SK-N-DZ (cell line): ENCODE data around the gene CENPX.

Source experiments
- DNase-seq: peaks from one replicate; pipeline ENCODE4 v3.0.0-alpha.2; 2015; ENCODE audit warnings: low spot score

The CENPX gene

DNA sequence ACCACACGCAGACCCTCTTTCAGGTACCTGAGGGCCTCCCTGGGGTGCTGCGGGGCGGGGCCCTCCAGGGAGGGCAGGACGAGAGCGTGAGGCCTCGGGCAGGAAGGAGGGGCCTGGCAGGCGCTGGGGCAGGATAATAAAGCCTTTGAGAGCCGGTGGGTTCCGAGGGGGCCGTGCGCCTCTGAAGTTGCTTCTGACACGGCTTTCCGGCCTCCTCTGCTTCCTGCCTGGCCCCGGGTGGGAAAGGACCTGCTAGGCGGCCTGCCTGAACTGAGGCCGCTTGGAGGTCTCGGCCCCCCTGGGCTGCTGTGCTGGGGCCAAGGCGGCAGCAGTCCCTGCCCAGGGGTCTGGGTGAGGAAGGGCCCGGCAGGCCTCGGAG is 10.4 kb downstream of the CENPX start:
- no peak for DNase-seq

DNA sequence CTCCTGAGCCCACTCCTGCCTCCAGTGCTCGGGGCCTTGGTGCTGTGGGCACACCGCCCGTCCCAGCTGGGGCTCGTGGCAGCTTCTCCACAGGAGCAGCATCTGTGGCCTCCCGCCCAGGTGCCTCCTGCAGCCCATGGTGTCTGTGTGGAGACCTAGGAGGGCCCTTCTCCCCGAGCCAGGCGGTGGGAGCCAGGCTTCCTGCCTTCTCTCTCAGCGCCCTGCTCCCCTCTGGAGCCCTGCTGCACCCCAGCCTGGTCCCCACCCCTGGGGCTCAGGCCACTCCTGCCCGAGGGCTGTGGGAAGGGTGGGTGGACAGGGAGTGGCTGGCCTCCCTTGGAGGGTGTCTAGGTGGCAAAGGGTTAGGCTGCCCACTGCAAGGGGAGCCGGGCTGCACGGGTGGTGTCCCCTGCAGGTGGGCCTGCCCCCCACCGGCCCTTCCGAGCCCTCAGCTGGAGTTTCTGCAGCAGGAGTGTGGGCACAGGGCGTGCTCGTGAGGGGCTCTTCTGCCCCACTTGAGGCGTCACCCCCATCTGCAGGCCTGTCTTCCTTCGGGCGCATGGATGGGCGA is 11.0 kb downstream of the CENPX start:
- DNase-seq, result no peak

DNA sequence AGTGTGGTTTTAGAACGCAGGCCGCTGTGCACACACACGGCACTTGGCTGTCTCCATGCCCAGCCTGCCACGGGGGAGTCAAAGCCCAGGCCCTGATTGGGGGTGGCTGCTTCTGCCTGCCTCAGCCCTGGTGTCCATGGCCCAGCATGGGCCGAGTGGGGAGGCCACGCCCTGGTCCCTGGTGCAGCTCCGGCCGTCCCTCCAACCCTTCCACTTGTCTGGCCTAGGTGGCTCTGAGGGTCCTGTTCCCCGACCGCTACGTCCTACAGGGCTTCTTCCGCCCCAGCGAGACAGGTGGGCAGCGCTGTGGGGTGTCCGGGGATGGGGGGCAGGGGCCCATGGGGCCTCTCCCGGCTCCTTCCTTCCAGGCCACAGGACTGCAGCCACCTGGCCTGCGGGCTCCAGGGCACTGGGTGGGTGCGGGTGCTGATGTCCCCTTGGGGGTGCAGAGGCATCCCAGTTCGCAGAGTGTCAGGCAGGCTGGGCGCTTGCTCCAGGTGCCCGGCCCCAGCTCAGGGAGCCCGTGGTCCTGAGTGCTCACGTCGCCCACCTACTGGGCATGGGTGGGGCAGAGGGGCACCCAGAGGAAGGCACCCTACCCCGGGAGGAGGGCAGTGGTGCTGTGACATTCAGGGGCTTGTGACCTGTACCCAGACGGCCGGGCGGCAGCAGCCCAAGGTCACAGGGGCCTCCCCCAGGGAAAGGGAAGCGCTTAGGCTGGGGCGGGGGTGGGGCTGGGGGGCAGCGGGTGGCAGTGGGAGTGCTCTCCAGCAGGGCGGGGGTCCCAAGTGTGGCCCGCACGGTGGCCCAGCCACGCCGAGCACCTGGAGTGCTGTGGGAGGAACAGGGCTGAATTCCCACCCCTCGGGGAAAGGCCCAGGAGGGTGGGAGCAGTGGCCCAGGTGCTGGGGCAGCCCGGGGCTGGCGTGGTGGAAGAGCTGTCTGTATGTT is 11.8 kb downstream of the CENPX start:
- DNase-seq, result no peak

DNA sequence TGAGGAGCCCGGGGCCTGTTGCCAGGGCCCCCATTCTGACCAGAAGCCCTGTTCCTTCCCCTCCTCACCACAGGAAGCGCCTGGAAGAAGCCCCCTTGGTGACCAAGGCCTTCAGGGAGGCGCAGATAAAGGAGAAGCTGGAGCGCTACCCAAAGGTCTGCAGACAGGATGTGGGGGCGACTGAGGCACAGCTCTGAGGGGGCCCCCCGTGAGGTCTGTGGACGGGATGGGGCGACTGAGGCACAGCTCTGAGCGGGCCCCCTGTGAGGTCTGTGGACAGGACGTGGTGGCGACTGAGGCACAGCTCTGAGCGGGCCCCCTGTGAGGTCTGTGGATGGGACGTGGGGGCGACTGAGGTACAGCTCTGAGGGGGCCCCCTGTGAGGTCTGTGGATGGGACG is 13.3 kb downstream of the CENPX start:
- DNase-seq, result no peak

DNA sequence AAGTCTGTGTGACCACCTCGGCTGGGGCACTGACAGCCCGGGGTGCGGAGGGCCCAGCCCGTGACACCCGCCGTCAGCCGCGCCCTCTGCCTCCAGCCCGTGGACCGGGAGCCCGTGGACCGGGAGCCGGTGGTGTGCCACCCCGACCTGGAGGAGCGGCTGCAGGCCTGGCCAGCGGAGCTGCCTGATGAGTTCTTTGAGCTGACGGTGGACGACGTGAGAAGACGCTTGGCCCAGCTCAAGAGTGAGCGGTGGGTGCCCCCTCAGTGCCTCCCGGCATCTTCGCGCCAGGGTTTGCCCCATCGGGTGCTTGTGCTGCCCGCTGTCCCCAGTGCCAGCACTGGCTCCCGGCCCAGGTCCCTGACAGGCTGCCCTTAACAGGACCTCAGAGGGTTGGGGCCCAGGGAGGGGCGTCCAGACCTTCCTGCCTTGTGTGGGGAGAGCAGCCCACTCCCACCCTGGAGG is 13.7 kb downstream of the CENPX start:
- DNase-seq, result no peak

DNA sequence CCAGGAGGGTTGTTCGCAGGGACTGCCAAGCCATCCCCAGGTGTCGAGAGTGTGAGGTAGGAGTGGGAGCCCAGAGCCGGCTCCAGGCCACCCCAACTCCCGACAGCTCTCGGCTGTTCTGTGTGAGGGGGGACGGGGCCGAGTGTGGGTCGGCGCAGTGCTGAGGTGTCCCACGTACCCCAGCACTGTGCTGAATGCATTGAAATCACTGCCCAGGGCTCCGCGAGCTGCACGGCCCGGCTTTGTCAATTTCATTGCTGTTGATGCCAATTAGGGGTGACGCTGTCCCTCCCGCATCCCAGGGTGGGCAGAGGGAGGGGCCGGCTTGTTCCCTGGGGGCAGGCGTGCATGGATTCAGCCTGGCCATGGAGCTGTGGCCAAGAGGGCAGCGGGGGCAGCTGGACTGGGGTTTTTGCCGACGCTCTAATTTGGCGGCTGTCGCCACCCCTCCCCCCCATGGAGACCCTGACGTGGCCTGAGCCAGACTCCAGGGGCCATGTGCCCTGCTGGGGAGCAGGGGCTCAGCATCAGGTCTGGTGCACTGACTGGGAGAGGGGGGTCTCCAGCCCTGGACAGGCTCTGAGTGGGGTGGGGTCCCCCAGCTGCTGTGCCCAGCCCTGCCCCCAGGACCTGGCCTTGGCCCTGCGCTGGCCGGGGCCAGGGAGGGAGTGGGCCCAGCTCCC is 14.3 kb downstream of the CENPX start:
- no peak for DNase-seq

DNA sequence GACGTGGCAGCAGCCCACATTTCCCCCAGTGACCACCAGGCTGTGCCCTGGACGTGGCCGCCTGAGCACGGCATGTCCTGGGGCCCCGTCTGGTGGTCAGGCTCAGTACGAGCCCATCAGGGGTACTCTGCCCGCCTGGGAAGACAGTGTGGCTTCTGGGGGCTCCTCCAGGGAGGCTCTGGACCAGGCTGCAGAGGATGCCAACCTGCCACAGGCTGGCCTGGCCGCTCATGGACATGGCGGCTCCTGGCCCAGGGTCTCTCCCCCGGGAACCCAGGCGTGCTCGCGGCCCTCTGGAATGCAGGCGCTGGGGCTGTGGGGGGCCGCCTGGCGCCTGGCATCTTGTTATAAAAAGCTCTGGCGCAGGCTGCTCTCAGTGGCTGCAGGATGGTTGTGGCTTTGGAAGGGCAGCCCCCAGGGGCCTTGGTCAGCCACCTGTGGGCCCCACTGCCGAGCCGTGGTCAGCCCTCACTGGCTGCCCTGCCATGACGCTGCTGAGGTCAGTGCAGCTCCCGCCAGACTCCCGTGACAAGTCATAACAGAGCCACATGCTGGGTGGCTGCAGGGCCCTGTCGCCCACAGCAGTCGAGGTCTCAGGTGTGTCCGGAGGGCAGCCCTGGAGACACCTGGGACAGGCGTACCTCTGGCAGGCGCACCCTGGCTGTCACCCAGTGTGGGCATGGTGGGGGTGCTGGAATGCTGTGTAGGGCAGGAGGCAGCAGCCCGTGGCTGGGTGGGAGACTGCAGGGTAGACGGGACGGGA is 15.0 kb downstream of the CENPX start:
- DNase-seq, result no peak

DNA sequence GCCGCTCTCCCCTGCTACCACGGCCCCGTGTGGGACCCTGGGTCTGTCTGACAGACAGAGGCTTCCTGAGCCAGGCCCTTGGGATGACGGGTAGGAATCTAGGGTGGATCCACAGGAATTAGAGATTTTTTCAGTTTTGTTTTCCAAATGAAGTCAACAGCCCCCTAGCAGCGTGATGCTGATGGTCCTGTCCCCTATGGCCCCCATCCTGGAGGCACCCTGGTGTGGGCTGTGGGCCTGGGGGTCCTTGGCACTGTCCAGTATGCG is 15.5 kb downstream of the CENPX start:
- no peak for DNase-seq

DNA sequence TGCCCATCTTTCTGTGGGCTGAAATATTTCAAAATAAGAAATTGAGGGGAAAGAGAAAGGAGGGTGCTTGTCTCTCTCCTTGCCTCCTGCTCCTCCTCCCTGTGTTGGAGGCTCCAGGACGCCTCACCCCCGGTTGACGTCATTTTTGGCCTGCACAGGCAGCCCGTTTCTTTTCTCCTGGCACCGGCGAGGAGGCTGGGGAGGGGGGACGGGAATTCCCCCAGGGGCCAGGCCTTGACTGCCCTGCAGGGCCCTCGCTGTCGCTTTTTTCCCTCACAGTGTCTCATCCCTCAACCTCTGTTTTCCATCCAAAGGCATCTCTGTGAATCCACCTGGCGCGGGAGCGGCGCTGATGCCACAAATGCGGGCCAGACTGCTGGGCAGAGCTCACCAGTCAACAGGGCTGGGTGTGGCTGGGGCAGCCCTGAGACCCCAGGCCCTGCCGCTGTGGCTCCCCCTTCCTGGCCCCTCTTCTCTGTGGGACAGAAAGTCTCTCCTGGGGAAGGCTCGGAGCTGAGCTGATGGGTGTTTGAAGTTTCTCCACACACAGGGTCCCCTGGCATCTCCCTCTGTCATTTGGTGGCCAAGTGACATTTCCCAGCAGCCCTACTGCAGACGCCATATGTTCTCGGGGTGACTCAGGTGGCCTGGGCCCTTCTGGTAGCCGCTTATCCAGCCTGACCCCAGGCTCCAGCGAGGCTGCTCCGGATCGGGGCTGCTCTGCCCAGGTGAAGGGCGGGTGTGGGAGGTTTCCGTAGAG is 16.0 kb downstream of the CENPX start:
- no peak for DNase-seq

DNA sequence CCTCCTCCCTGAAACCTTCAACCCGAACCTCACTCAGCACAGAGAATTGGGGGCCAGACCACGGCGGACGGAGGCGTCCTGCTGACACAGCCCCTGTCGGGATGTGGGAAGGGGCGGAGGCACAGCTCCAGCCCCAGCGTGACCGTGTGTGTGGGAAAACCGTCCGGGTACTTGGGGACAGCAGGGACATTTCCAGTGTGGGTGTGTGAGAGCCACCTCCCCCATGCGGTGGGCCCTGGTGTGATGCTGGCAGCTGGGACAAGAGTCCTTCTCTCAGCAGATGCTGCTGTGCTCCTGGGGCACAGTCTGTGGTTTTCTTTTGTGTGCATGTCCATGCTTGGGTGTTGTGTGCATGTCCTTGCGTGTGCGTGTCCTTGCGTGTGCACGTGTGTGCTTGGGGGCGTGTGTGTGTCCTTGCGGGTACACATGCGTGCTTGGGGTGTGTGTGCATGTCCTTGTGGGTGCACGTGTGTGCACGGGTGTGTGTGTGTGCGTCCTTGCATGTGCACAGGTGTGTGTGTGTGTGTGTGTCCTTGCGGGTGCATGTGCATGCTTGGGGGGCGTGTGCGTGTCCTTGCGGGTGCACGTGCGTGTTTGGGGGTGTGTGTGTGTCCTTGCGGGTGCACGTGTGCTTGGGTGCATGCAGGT is 16.9 kb downstream of the CENPX start:
- no peak for DNase-seq

DNA sequence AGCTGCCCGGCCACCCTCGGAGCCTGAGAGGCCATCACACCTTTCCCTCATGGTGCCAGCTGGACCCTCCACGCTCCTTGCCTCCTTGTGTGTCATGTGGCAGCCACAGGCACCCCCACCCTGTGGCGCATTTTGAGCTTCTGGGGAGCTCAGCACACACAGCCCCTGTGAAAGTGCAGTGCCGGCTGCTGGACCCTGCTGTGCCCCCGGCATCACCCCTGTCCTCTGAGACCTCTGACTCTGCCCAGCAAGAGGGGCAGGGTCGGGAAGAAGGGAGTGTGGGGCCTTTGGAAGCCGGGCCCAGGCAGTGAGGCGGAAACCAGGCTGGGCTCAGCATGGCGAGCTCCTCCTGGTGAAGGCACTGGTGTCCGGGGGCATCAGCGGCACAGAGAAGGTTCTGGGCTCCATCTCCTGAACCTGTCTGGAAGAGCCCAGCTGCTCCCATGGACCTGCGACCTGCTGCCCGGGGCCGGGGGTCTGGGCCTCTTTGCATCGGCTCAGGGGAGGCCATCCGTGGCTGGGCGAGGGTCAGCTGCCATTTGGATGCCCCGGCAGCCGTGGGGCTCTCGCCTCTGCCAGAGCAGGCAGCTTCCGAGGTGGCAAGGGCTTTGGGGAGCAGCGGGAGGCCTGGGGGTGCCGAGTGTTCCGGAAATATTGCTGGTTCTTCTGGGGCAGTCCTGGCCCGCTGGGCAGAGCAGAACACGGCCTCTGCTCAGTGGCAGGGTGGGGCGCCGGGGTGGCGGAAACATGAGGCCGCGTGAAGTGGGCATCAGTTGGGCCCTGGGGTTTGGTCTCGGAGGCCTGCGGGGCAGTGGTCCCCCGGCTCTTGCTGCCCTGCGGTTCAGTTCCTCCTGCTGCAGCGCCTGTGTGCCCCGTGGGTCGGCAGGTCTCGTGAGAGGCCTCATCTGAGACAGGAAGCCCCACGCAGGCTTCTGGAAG is 17.9 kb downstream of the CENPX start:
- no peak for DNase-seq

DNA sequence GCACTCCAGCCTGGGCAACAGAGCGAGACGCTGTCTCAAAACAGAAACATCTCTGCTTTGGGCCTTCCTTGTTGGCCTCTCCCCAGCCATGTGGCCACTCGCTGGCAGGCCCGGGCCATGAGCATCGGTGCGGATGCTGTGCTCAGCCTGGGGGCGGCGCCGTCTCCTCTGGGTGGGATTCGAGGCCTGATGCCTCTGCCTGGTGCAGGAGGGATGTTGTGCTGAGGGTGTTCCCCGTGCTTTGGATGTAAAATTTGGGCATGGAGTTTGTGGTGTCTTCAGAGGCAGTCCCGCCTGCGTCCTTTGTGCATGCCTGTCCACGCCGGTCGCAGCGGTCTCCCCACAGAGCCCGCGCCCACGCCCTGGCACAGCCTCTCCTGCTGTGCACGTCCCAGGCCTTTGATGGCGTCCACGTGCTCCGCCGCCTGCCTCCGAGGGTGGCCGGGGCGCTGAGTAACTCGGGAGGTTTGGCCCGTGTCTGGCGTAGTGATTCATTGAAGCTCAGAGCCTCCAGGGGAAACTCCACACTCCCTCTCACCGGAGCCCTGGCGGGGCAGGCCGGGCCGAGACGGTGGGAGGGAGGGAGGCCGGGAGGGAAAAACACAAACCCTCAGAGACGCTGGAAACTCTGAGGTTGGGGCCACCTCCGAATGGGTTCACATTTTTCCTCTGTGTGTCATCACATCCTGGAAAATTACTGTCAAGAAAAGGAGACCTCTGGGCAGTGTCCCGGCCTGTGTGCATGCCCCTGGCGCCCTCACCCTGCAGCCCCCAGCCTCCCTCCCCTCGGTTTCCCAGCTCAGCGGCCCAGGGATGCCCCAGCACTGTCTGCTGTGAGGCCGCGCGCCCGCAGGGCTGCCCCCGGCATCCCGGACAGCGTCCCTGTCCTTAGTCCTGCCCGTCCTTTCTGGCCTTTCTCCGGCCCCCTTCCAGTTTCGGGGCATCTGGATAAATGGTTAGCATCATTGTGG is 19.0 kb downstream of the CENPX start:
- DNase-seq, result no peak

DNA sequence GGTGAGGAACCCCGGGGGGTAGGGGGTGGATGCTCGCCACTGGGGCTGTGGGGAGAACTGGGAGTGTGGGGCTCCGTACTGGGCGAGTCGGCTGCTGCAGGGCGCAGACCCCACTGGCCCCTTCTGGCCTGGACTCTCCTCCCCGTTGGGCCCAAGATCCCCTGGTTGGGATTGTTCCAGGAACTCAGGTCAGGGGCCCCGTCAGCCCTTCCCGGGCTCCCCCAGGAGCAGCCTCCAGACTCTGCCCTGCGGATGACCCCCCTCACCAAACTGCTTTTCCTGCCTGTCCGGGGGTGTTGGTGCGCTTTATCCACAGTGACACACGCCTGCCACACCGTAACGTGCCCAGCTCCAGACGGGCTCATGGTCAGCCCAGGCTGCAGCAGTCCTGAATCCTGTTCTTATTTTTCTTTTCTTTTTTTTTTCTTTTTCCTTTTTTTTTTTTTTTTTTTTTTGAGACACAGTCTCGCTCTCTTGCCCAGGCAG is 21.1 kb downstream of the CENPX start:
- no peak for DNase-seq

DNA sequence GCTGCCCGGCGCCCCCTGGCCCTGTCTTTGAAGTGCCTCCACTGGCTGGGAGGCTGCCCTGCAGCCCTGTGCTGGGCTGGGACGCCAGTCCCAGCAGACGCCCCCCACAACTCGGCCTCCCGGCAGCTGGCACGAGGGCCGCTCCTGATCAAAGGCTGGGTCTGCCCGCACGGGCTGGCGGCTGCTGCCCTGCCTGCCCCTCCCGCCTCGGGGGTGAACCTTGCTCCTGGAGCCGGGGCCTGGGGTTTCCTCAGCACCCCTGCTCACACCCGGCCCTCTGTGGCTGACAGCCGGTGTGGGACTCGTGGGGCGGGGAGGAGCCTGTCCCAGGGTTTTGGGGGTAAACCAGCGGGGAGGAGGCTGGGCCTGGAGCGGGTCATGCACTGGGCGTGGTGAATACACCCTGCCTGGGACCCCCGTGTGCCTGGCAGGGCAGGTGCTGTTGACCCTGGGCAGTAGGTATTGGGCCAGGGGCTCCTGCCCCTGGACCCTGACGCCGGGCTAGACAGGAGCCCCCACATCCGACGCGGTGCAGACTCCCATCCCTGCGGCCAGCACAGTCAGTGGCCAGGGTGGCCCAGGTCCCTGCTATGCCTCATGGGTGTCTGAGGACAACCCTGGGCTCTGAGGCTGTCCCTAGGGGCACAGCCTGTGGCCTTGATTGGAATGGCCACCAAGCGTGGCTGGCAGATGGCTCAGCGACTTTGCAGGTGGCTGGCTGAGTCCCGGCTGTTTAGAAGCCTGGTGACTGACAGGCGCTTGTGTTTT is 21.7 kb downstream of the CENPX start:
- no peak for DNase-seq

DNA sequence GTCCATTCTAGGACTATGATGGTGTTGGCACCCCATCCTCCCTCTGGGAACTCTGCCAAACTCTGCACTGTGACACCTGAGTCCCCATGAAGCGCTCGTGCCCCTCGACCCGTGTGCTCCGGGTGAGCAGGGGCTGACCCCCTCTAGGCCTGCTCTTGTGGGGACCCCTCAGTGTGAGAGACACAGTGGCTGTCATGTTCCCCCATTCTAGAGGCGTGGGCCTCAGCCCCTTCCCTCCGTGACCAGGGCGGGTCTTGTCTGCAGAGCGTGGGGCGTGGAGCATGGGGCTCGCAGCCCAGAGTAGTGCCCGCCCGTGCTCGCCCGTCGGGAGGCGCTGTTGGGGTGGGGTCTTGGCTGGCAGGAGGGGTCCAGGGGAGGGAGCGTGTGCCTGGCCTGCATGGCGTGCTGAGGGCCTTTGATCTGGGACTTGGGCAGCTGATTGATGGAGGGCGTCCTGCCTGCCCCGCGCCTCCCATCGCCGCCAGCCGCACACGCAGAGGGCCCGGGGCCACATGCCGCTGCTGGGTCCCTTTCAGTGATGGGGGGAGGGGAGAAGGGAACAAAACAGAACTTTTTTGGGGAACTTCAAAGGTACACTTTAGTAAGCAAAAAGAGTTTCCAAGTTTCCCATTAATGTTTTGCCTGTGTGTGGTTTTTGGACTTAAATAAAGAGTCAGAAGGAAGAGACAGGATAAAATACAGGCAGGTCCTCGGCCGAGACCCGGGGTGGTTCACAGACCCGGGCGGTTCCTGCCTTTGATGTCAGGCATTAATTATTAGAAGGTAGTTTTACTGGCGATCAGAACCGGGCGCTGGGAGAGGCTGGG is 22.5 kb downstream of the CENPX start:
- DNase-seq, result no peak

DNA sequence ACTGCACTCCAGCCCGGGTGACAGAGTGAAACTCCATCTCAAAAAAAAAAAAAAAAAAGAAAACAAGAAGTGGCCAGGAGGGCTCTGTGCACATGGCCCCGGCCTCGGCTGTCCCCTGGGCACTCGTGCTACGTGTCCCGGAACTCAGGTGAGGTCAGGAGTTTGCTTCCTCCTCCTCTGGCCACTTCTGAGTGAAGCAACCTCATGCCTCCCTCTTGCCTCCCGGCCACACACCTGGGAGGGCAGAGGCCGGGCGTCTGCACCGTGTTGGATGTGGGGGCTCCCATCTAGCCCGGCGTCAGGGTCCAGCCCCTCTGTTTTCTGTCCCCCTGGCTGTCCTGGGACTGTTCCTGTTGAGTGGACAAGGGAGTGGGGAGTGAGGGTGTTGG is 23.1 kb downstream of the CENPX start:
- DNase-seq, result no peak
